H9 (cell line): Measurements from ENCODE around the gene PSMD1. TPM values are rescaled to one million over a fixed set of nuclear protein-coding genes. Genes with fewer than 3 reads are reported as not detected.
A peak's percentile ranks its signal among the peaks of the same experiment; 100 is the strongest.

Experiments
- DNase-seq: peaks from one replicate; pipeline ENCODE4 v3.0.0-alpha.2; 2017
- H2AFZ ChIP-seq: one replicate; pipeline ENCODE4 v1.6.1; 2013; ENCODE audit warnings: mild to moderate bottlenecking, low read length, control low read depth, moderate library complexity
- H2AK5ac ChIP-seq: 2 replicates; pipeline ENCODE4 v1.6.1; 2013; ENCODE audit warnings: low read length, control low read depth, mixed read lengths; ENCODE audit not compliant: insufficient read length
- H2BK120ac ChIP-seq: one replicate; pipeline ENCODE4 v1.6.1; 2013; ENCODE audit warnings: low read depth, mild to moderate bottlenecking, low read length, control low read depth, inconsistent platforms; ENCODE audit not compliant: poor library complexity, severe bottlenecking
- H2BK12ac ChIP-seq: 2 replicates; pipeline ENCODE4 v1.6.1; 2013; ENCODE audit warnings: low read length, control low read depth, mixed read lengths, low read depth; ENCODE audit not compliant: insufficient read length
- H2BK15ac ChIP-seq: 2 replicates; pipeline ENCODE4 v1.6.1; 2013; ENCODE audit warnings: low read depth, low read length, control low read depth
- H2BK20ac ChIP-seq: one replicate; pipeline ENCODE4 v1.6.1; 2013; ENCODE audit warnings: low read depth, mild to moderate bottlenecking, low read length, control low read depth, inconsistent platforms; ENCODE audit not compliant: poor library complexity, severe bottlenecking
- H2BK5ac ChIP-seq: 2 replicates; pipeline ENCODE4 v1.6.1; 2013; ENCODE audit warnings: low read length, control low read depth, mixed read lengths; ENCODE audit not compliant: insufficient read length
- H3K14ac ChIP-seq: 2 replicates; pipeline ENCODE4 v1.6.1; 2013; ENCODE audit warnings: low read length, control low read depth; ENCODE audit not compliant: insufficient read depth
- H3K18ac ChIP-seq: 2 replicates; pipeline ENCODE4 v1.6.1; 2013; ENCODE audit warnings: low read depth, mild to moderate bottlenecking, mixed read lengths, low read length, control low read depth; ENCODE audit not compliant: insufficient read length
- H3K23ac ChIP-seq: 2 replicates; pipeline ENCODE4 v1.6.1; 2013; ENCODE audit warnings: low read length, control low read depth, mixed read lengths, low read depth; ENCODE audit not compliant: insufficient read length
- H3K23me2 ChIP-seq: 2 replicates; pipeline ENCODE4 v1.6.1; 2013; ENCODE audit warnings: low read depth, mild to moderate bottlenecking, mixed read lengths, low read length, control low read depth; ENCODE audit not compliant: insufficient read length, poor library complexity, severe bottlenecking
- H3K27ac ChIP-seq: 2 replicates; pipeline ENCODE4 v1.5.1; 2013; ENCODE audit warnings: low read length, control low read depth, mixed read lengths, low read depth; ENCODE audit not compliant: insufficient read length
- H3K27me3 ChIP-seq: 2 replicates; pipeline ENCODE4 v1.6.1; 2013; ENCODE audit warnings: low read length, control low read depth, inconsistent platforms; ENCODE audit not compliant: insufficient read depth
- H3K4ac ChIP-seq: 2 replicates; pipeline ENCODE4 v1.6.1; 2013; ENCODE audit warnings: low read depth, mild to moderate bottlenecking, control low read depth, inconsistent platforms, low read length, moderate library complexity
- H3K4me1 ChIP-seq: 2 replicates; pipeline ENCODE4 v1.6.1; 2013; ENCODE audit warnings: low read length, control low read depth, inconsistent platforms; ENCODE audit not compliant: insufficient read depth
- H3K4me2 ChIP-seq: 2 replicates; pipeline ENCODE4 v1.6.1; 2013; ENCODE audit warnings: low read length, control low read depth, mixed read lengths; ENCODE audit not compliant: insufficient read length, insufficient read depth
- H3K56ac ChIP-seq: 2 replicates; pipeline ENCODE4 v1.6.1; 2013; ENCODE audit warnings: low read depth, mild to moderate bottlenecking, mixed read lengths, low read length, control low read depth; ENCODE audit not compliant: insufficient read length
- H3K79me1 ChIP-seq: 2 replicates; pipeline ENCODE4 v1.6.1; 2013; ENCODE audit warnings: low read depth, mild to moderate bottlenecking, moderate library complexity, low read length, control low read depth, inconsistent platforms; ENCODE audit not compliant: insufficient read depth, poor library complexity, severe bottlenecking
- H3K79me2 ChIP-seq: 2 replicates; pipeline ENCODE4 v1.6.1; 2013; ENCODE audit warnings: low read length, control low read depth, inconsistent platforms; ENCODE audit not compliant: insufficient read depth
- H3K9ac ChIP-seq: 2 replicates; pipeline ENCODE4 v1.6.1; 2013; ENCODE audit warnings: low read length, control low read depth, mixed read lengths; ENCODE audit not compliant: insufficient read length; ENCODE audit errors: extremely low read depth
- H3K9me3 ChIP-seq: one replicate; pipeline ENCODE4 v1.6.1; 2013; ENCODE audit warnings: low read depth, low read length, inconsistent platforms; ENCODE audit not compliant: control insufficient read depth
- H3T11ph ChIP-seq: one replicate; pipeline ENCODE4 v1.6.1; 2013; ENCODE audit warnings: mild to moderate bottlenecking, low read length, control low read depth, inconsistent platforms
- H4K20me1 ChIP-seq: one replicate; pipeline ENCODE4 v1.6.1; 2013; ENCODE audit not compliant: control insufficient read depth, insufficient read length, insufficient read depth
- H4K5ac ChIP-seq: 2 replicates; pipeline ENCODE4 v1.6.1; 2013; ENCODE audit warnings: low read depth, mild to moderate bottlenecking, mixed read lengths, low read length, control low read depth; ENCODE audit not compliant: insufficient read length
- H4K8ac ChIP-seq: replicated peaks from 2 replicates; pipeline ENCODE4 v1.6.1; 2013; ENCODE audit warnings: low read length, control low read depth, mixed read lengths, low read depth; ENCODE audit not compliant: insufficient read length
- H4K91ac ChIP-seq: 2 replicates; pipeline ENCODE4 v1.6.1; 2013; ENCODE audit warnings: low read depth, mild to moderate bottlenecking, moderate library complexity, mixed read lengths, low read length, control low read depth; ENCODE audit not compliant: insufficient read length
- H3K27ac Mint-ChIP-seq, 3 experiments: 2 replicates in 2 of 3; 3 replicates in 1 of 3; pipeline ENCODE4 v1.8.0; 2020 to 2021; ENCODE audit warnings: mixed read lengths in 3 of 3, mild to moderate bottlenecking in 1 of 3, moderate library complexity in 1 of 3
- H3K27me3 Mint-ChIP-seq: 2 replicates; pipeline ENCODE4 v1.8.0; 2021; ENCODE audit warnings: low read depth, mild to moderate bottlenecking, moderate library complexity, mixed read lengths
- H3K36me3 Mint-ChIP-seq, 3 experiments: 2 replicates in 2 of 3; 3 replicates in 1 of 3; pipeline ENCODE4 v1.8.0; 2020 to 2021; ENCODE audit warnings: low read depth in 3 of 3, mixed read lengths in 3 of 3; ENCODE audit not compliant: insufficient read depth in 1 of 3
- H3K4me1 Mint-ChIP-seq, 2 experiments: 2 replicates each; pipeline ENCODE4 v1.8.0; 2020; ENCODE audit warnings: mixed read lengths in 2 of 2
- H3K4me3 Mint-ChIP-seq, 2 experiments: 2 replicates in 1 of 2; 3 replicates in 1 of 2; pipeline ENCODE4 v1.8.0; 2020 to 2021; ENCODE audit warnings: mild to moderate bottlenecking in 2 of 2, mixed read lengths in 2 of 2, moderate library complexity in 1 of 2
- H3K9me3 Mint-ChIP-seq, 2 experiments: 2 replicates in 1 of 2; 3 replicates in 1 of 2; pipeline ENCODE4 v1.8.0; 2020; ENCODE audit warnings: mild to moderate bottlenecking in 2 of 2, mixed read lengths in 2 of 2, moderate library complexity in 1 of 2
- CTCF ChIP-seq: fragments of 200-600 bp; sonication (generic); conservative IDR thresholded peaks from 3 replicates; pipeline ENCODE4 v1.8.0; 2021; ENCODE audit warnings: antibody characterized with exemption, mild to moderate bottlenecking
- WGBS: extraction: QIAGEN DNeasy Blood & Tissue Kit; methylation state at CpG from one replicate; pipeline ENCODE4 v1.1.7; 2013; ENCODE audit warnings: missing lambda C conversion rate, low lambda C conversion rate, mixed read lengths; ENCODE audit not compliant: insufficient read length; ENCODE audit errors: extremely low coverage; 5-methylcytosine and 5-hydroxymethylcytosine counted together
- total RNA-seq: library from RNA; stranded (reverse); gene quantifications from 2 replicates; pipeline ENCODE4 v1.2.1, GENCODE V29; 2021

PSMD1 gene
- total RNA-seq, 1 experiment from 2014 or later = 166 TPM

GRCh38 chr2:231221761-231222160 lies 165.1 kb downstream of the PSMD1 start:
- H3K23me2 ChIP-seq = no peaks in the 10 kb centered on the region
- DNase-seq = no peak
- no peaks in the 10 kb centered on the region for H3K9me3 Mint-ChIP-seq
- H3K4ac ChIP-seq = no peak overlapping the region
- no peak overlapping the region for H2BK12ac ChIP-seq
- no peak overlapping the region for H3K18ac ChIP-seq
- H3K14ac ChIP-seq = no peak overlapping the region
- H2BK15ac ChIP-seq = no peak overlapping the region
- H3K9me3 ChIP-seq = no peaks in the 10 kb centered on the region
- H3K4me2 ChIP-seq = no peak overlapping the region
- H3K4me1 ChIP-seq = no peaks in the 10 kb centered on the region
- H3K27ac Mint-ChIP-seq = peak overlapping the region in 2 of 3 experiments; percentile 26 to 55; a peak in 3 of 7 replicates
- H4K5ac ChIP-seq = no peak overlapping the region
- H2BK5ac ChIP-seq = no peak overlapping the region
- TF ChIP-seq CTCF = no peak
- no peak overlapping the region for H2BK20ac ChIP-seq
- H3K27me3 ChIP-seq = no peaks in the 10 kb centered on the region
- H2BK120ac ChIP-seq = no peak overlapping the region
- H3K23ac ChIP-seq = no peak overlapping the region
- H2AFZ ChIP-seq = no peak overlapping the region
- no peaks in the 10 kb centered on the region for H3K27me3 Mint-ChIP-seq
- no peak overlapping the region for H4K91ac ChIP-seq
- 0 out of 4 replicates have a peak, but pooled peaks cover 0 to 2% of the 10 kb centered on the region in 2 experiments for H3K4me1 Mint-ChIP-seq
- H3K9ac ChIP-seq = no peak overlapping the region
- no CpG with 5 or more reads among the region's 3 CpGs for WGBS
- no peak overlapping the region for H3K4me3 Mint-ChIP-seq
- H3K36me3 Mint-ChIP-seq = peaks cover 15 to 62% (median 29%) of the 10 kb centered on the region in 3 experiments; a peak in 6 of 7 replicates
- no peak overlapping the region for H4K8ac ChIP-seq
- no peak overlapping the region for H3T11ph ChIP-seq
- no peak overlapping the region for H2AK5ac ChIP-seq
- no peak overlapping the region for H3K27ac ChIP-seq
- H3K79me1 ChIP-seq = no peaks in the 10 kb centered on the region
- no peaks in the 10 kb centered on the region for H3K79me2 ChIP-seq
- H4K20me1 ChIP-seq = no peaks in the 10 kb centered on the region
- no peak overlapping the region for H3K56ac ChIP-seq

Other genes starting within 250 kb of the PSMD1 start
- 297 and 302 TPM in 2 replicates for gene ITM2C, start 191.9 kb upstream of the PSMD1 start, total RNA-seq
- 0.11 TPM in 1 of 2 replicates, not detected in the other for gene GPR55, start 131.6 kb upstream of the PSMD1 start, total RNA-seq
- not detected in 2 replicates for gene SPATA3, start 60.7 kb upstream of the PSMD1 start, total RNA-seq
- 0.77 and 1.0 TPM in 2 replicates for gene C2orf72, start 19.3 kb upstream of the PSMD1 start, total RNA-seq
- not detected in 2 replicates for gene HTR2B, start 68.2 kb downstream of the PSMD1 start, total RNA-seq
- 33.8 and 37.6 TPM in 2 replicates for gene ARMC9, start 141.8 kb downstream of the PSMD1 start, total RNA-seq